Measurements from ENCODE around the gene PLBD2. TPM values are rescaled to one million over a fixed set of nuclear protein-coding genes. Genes with fewer than 3 reads are reported as not detected.

The PLBD2 gene
- total RNA-seq, 8 experiments from 2014 or later = 5.2 to 73.8 (median 9.9) TPM

DNA sequence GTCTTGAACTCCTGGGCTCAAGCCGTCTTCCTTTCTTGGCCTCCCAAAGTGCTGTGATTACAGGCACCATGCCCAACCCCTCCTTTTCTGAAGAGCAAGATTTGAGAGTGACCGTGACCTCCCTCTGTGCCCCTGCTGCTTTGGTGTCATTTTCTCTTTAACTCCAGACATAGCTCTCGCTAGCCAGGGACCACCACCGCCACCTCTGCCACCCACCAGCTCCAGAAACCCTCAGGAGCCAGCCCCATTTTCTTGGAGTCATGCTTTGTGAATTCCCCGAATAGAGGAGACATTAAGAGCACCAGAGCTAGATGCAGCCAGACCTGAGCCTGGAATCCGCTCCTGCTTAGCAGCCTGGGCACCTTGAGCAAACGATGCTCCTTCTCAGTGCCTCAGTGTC is 81.9 kb downstream of the PLBD2 start:
- ATAC-seq (replicated peaks in 6 of 8) = no peak
- in situ Hi-C loops (cut with MboI; ENCODE audit: low pct_unique_long_range_greater_than_20kb in 2 of 9, low sequenced_read_pairs in 9 of 9, unreplicated experiment in 9 of 9) = loop anchor here in 2 of 9 experiments (10.0 to 25.0 kb wide), 2 partner anchors 464 to 472 kb away; no protein-coding TSS in a partner anchor
- 20 to 100% (median 83%) methylated on average over 1 to 4 of the region's 7 CpGs; no CpG with 5 or more reads in 3 of the 10 experiments for WGBS, 10 experiments
- Histone ChIP-seq H3K4me3 (no peak overlapping the region), H3K27ac (no peak overlapping the region), H3K4me1 (replicated peaks in 1 of 2) (no peaks in the 10 kb centered on the region)

Other genes with a start within 250 kb of the PLBD2 start
- under 1 TPM in 6 of 8 experiments, not detected in 2; 0.16 to 0.49 (median 0.30) TPM for gene RASAL1, start 222.8 kb upstream of the PLBD2 start, total RNA-seq
- 1 to 10 TPM in 1 of 8 experiments, under 1 TPM in 5, not detected in 2; 0.22 to 2.1 (median 0.44) TPM for gene CFAP73, start 208.9 kb upstream of the PLBD2 start, total RNA-seq
- 10 to 100 TPM; 19.2 to 57.8 (median 36.7) TPM for gene DDX54, start 173.1 kb upstream of the PLBD2 start, total RNA-seq
- gene RITA1, start 172.9 kb upstream of the PLBD2 start, total RNA-seq = 10 to 100 TPM in 7 of 8 experiments, 1 to 10 TPM in 1; 9.5 to 26.5 (median 15.8) TPM
- 10 to 100 TPM in 4 of 8 experiments, 1 to 10 TPM in 4; 2.7 to 39.8 (median 11.2) TPM for gene TPCN1, start 137.1 kb upstream of the PLBD2 start, total RNA-seq
- gene SLC8B1, start 23.5 kb upstream of the PLBD2 start, total RNA-seq = 100 to 1,000 TPM in 1 of 8 experiments, 10 to 100 TPM in 2, 1 to 10 TPM in 5; 2.2 to 165 (median 4.9) TPM
- 1 to 10 TPM in 2 of 8 experiments, under 1 TPM in 6; 0.14 to 3.0 (median 0.47) TPM for gene SDS, start 45.3 kb downstream of the PLBD2 start, total RNA-seq
- gene SDSL, start 63.8 kb downstream of the PLBD2 start, total RNA-seq = 10 to 100 TPM in 6 of 8 experiments, 1 to 10 TPM in 2; 6.9 to 26.3 (median 13.0) TPM
- under 1 TPM in 6 of 8 experiments, not detected in 2; 0.09 to 0.71 (median 0.45) TPM for gene LHX5, start 113.3 kb downstream of the PLBD2 start, total RNA-seq